T-helper 2 cell treated with Interferon-gamma antibody and Interleukin-4, amounts not matched to agents 5 μg/mL and 100 μg/mL, for 36 hours (primary cell): Measurements from ENCODE around the gene SACS.
"Not testable (repeated sequence)": the region's sequence is repeated elsewhere in the genome, so short reads cannot be mapped to it uniquely, and the experiment has no call there.

Source experiments
- DNase-seq: peaks from one replicate; pipeline ENCODE4 v3.0.0; 2021; ENCODE audit warnings: low spot score
- H3K27ac Mint-ChIP-seq: one replicate; pipeline ENCODE4 v1.8.0; 2021; ENCODE audit warnings: mild to moderate bottlenecking, mixed read lengths
- H3K27me3 Mint-ChIP-seq: one replicate; pipeline ENCODE4 v1.8.0; 2021; ENCODE audit warnings: low read depth, mixed read lengths
- H3K36me3 Mint-ChIP-seq: one replicate; pipeline ENCODE4 v1.8.0; 2021; ENCODE audit warnings: low read depth, mixed read lengths
- H3K4me1 Mint-ChIP-seq: one replicate; pipeline ENCODE4 v1.8.0; 2021; ENCODE audit warnings: low read depth, mixed read lengths
- H3K4me3 Mint-ChIP-seq: one replicate; pipeline ENCODE4 v1.8.0; 2022; ENCODE audit warnings: mild to moderate bottlenecking, moderate library complexity, mixed read lengths
- H3K9me3 Mint-ChIP-seq: one replicate; pipeline ENCODE4 v1.8.0; 2021; ENCODE audit warnings: mixed read lengths

SACS gene

GRCh38 chr13:23411220-23411619, 22.3 kb downstream of the SACS start:
- Mint-ChIP-seq H3K9me3 (no peaks in the 10 kb centered on the region), H3K4me1 (peaks cover 1% of the 10 kb centered on the region), H3K27ac (no peak overlapping the region), H3K36me3 (no peaks in the 10 kb centered on the region), H3K27me3 (peaks cover 17% of the 10 kb centered on the region), H3K4me3 (no peak overlapping the region)
- no peak for DNase-seq

- no peaks in the 10 kb centered on the region for H3K9me3 Mint-ChIP-seq
- peaks cover 24% of the 10 kb centered on the region for H3K27me3 Mint-ChIP-seq
- no peak overlapping the region for H3K27ac Mint-ChIP-seq
- H3K36me3 Mint-ChIP-seq: no peaks in the 10 kb centered on the region
- no peak for DNase-seq
- peaks cover 1% of the 10 kb centered on the region for H3K4me1 Mint-ChIP-seq
- no peak overlapping the region for H3K4me3 Mint-ChIP-seq
Measured at GRCh38 chr13:23408026-23408425, 25.5 kb downstream of the SACS start.

- H3K27ac Mint-ChIP-seq, H3K36me3 Mint-ChIP-seq, H3K4me1 Mint-ChIP-seq, H3K4me3 Mint-ChIP-seq, DNase-seq: not testable (repeated sequence)
- peaks cover 11% of the 10 kb centered on the region for H3K9me3 Mint-ChIP-seq
- peaks cover 13% of the 10 kb centered on the region for H3K27me3 Mint-ChIP-seq
Measured at GRCh38 chr13:23401156-23401555, 32.3 kb downstream of the SACS start.

GRCh38 chr13:23399347-23399746, 34.2 kb downstream of the SACS start:
- peaks cover 11% of the 10 kb centered on the region for H3K9me3 Mint-ChIP-seq
- H3K36me3 Mint-ChIP-seq: no peaks in the 10 kb centered on the region
- no peak overlapping the region for H3K4me3 Mint-ChIP-seq
- no peaks in the 10 kb centered on the region for H3K4me1 Mint-ChIP-seq
- no peak for DNase-seq
- no peak overlapping the region for H3K27ac Mint-ChIP-seq
- H3K27me3 Mint-ChIP-seq: peaks cover 10% of the 10 kb centered on the region

GRCh38 chr13:23394821-23395220, 38.7 kb downstream of the SACS start:
- peaks cover 8% of the 10 kb centered on the region for H3K9me3 Mint-ChIP-seq
- no peak overlapping the region for H3K4me3 Mint-ChIP-seq
- DNase-seq: no peak
- H3K4me1 Mint-ChIP-seq: no peaks in the 10 kb centered on the region
- H3K27ac Mint-ChIP-seq: no peak overlapping the region
- no peaks in the 10 kb centered on the region for H3K27me3 Mint-ChIP-seq
- H3K36me3 Mint-ChIP-seq: no peaks in the 10 kb centered on the region

- Mint-ChIP-seq H3K27ac (no peak overlapping the region), H3K4me3 (no peak overlapping the region), H3K27me3 (peaks cover 2% of the 10 kb centered on the region), H3K9me3 (no peaks in the 10 kb centered on the region), H3K4me1 (no peaks in the 10 kb centered on the region), H3K36me3 (no peaks in the 10 kb centered on the region)
- no peak for DNase-seq
Measured at GRCh38 chr13:23392925-23393645, 40.4 kb downstream of the SACS start.

GRCh38 chr13:23392313-23392712, 41.2 kb downstream of the SACS start:
- no peak for DNase-seq
- no peaks in the 10 kb centered on the region for H3K4me1 Mint-ChIP-seq
- peaks cover 2% of the 10 kb centered on the region for H3K27me3 Mint-ChIP-seq
- no peaks in the 10 kb centered on the region for H3K9me3 Mint-ChIP-seq
- no peaks in the 10 kb centered on the region for H3K36me3 Mint-ChIP-seq
- H3K27ac Mint-ChIP-seq: no peak overlapping the region
- no peak overlapping the region for H3K4me3 Mint-ChIP-seq

GRCh38 chr13:23391752-23392151, 41.8 kb downstream of the SACS start:
- Mint-ChIP-seq H3K27me3 (peaks cover 2% of the 10 kb centered on the region), H3K36me3 (peaks cover under 1% of the 10 kb centered on the region), H3K4me1 (peaks cover under 1% of the 10 kb centered on the region), H3K4me3 (no peak overlapping the region), H3K27ac (no peak overlapping the region), H3K9me3 (no peaks in the 10 kb centered on the region)
- DNase-seq: no peak

GRCh38 chr13:23386533-23386932, 47.0 kb downstream of the SACS start:
- H3K4me3 Mint-ChIP-seq: peak overlapping the region; percentile 2

GRCh38 chr13:23385931-23386330, 47.6 kb downstream of the SACS start:
- no peak for DNase-seq
- Mint-ChIP-seq H3K4me3 (no peak overlapping the region), H3K27me3 (peaks cover 5% of the 10 kb centered on the region), H3K27ac (no peak overlapping the region), H3K36me3 (peaks cover 3% of the 10 kb centered on the region), H3K4me1 (peaks cover 20% of the 10 kb centered on the region), H3K9me3 (no peaks in the 10 kb centered on the region)

More at GRCh38 chr13:23386533-23386932, 47.0 kb downstream of the SACS start:
- no peaks in the 10 kb centered on the region for H3K9me3 Mint-ChIP-seq
- H3K4me1 Mint-ChIP-seq: peaks cover 20% of the 10 kb centered on the region
- H3K36me3 Mint-ChIP-seq: peaks cover 3% of the 10 kb centered on the region
- peak overlapping the region; percentile 23 for H3K27ac Mint-ChIP-seq
- no peak for DNase-seq
- H3K27me3 Mint-ChIP-seq: peaks cover 5% of the 10 kb centered on the region

GRCh38 chr13:23384111-23384510, 49.4 kb downstream of the SACS start:
- H3K27ac Mint-ChIP-seq: no peak overlapping the region
- peaks cover 3% of the 10 kb centered on the region for H3K27me3 Mint-ChIP-seq
- peak; percentile 18 for DNase-seq
- no peak overlapping the region for H3K4me3 Mint-ChIP-seq
- peaks cover 3% of the 10 kb centered on the region for H3K36me3 Mint-ChIP-seq
- H3K9me3 Mint-ChIP-seq: no peaks in the 10 kb centered on the region
- peaks cover 33% of the 10 kb centered on the region for H3K4me1 Mint-ChIP-seq

- Mint-ChIP-seq H3K4me3 (no peak overlapping the region), H3K4me1 (peaks cover 42% of the 10 kb centered on the region), H3K9me3 (no peaks in the 10 kb centered on the region), H3K36me3 (peaks cover 3% of the 10 kb centered on the region), H3K27me3 (peaks cover 3% of the 10 kb centered on the region), H3K27ac (no peak overlapping the region)
- DNase-seq: no peak
Measured at GRCh38 chr13:23383151-23383550, 50.4 kb downstream of the SACS start.

- no peaks in the 10 kb centered on the region for H3K9me3 Mint-ChIP-seq
- no peak overlapping the region for H3K27ac Mint-ChIP-seq
- H3K36me3 Mint-ChIP-seq: peaks cover 3% of the 10 kb centered on the region
- H3K27me3 Mint-ChIP-seq: peaks cover 3% of the 10 kb centered on the region
- DNase-seq: no peak
- no peak overlapping the region for H3K4me3 Mint-ChIP-seq
- peaks cover 54% of the 10 kb centered on the region for H3K4me1 Mint-ChIP-seq
Measured at GRCh38 chr13:23381866-23382265, 51.6 kb downstream of the SACS start.

GRCh38 chr13:23380534-23380933, 53.0 kb downstream of the SACS start:
- Mint-ChIP-seq H3K27ac (no peak overlapping the region), H3K4me3 (no peak overlapping the region), H3K4me1 (peaks cover 51% of the 10 kb centered on the region), H3K36me3 (no peaks in the 10 kb centered on the region), H3K9me3 (no peaks in the 10 kb centered on the region), H3K27me3 (peaks cover 3% of the 10 kb centered on the region)
- DNase-seq: no peak
